K562 (cell line): ENCODE measurements around the gene MBD2. TPM values are rescaled to one million over a fixed set of nuclear protein-coding genes. Genes with fewer than 3 reads are reported as not detected.

Source experiments
- polyA plus RNA-seq, 8 experiments: library from polyadenylated mRNA; depleted of rRNA in 4 of 8; stranded (reverse) in 5 of 8; unstranded in 3 of 8; fragments of >200 nt; fragmentation: Nextera tagmentation in 2 of 8; fragmentation: Illumina TruSeq in 1 of 8; extraction: Ambion mirVana in 2 of 8; extraction: Trizol in 1 of 8; gene quantifications; 2 replicates each; pipeline versions ENCODE4 v1.2.1 to v1.2.3, GENCODE V29; 2011 to 2014; ENCODE audit warnings: inconsistent platforms in 1 of 8, missing spikeins in 1 of 8
- small RNA-seq: library from RNA; depleted of rRNA; stranded (forward); fragments of <200 nt; gene quantifications from one replicate; pipeline ENCODE3, GENCODE V24; 2014
- total RNA-seq, 7 experiments: library from RNA; depleted of rRNA in 6 of 7; stranded (reverse); fragments of >200 nt in 6 of 7; fragmentation: Illumina TruSeq in 2 of 7; extraction: Trizol in 2 of 7; gene quantifications; 2 replicates each; pipeline versions ENCODE4 v1.2.1 to v1.2.3, GENCODE V29; 2011 to 2021; ENCODE audit warnings: low replicate concordance in 1 of 7

Gene MBD2
- total and polyA plus RNA-seq, 9 of the 15 experiments (the other 6 are each of a cell fraction or from before 2014, with no cell fraction given), result 4.4 to 40.2 (median 13.9) TPM

Small RNAs within 50 kb of the gene (small RNA-seq; reads per million reads assigned to genes)
- gene SNORA37, result 3.2 reads per million, percentile 88 among the genes with 10 or more reads in this experiment

Other genes with a start within 250 kb of the MBD2 start
- 4.4 and 6.0 TPM in 2 replicates for gene POLI, start 44.8 kb upstream of the MBD2 start, total RNA-seq (2014; rRNA removed)
- gene POLI, start 44.8 kb upstream of the MBD2 start, total RNA-seq (2014; rRNA removed; fragmentation: Illumina TruSeq; extraction: Trizol), result 6.6 and 8.4 TPM in 2 replicates
- 5.1 and 7.2 TPM in 2 replicates for gene POLI, start 44.8 kb upstream of the MBD2 start, total RNA-seq (2015; rRNA removed; fragmentation: Illumina TruSeq; extraction: Trizol)
- gene POLI, start 44.8 kb upstream of the MBD2 start, total RNA-seq (2021), result 6.5 and 7.0 TPM in 2 replicates
- 13.1 and 13.2 TPM in 2 replicates for gene POLI, start 44.8 kb upstream of the MBD2 start, polyA plus RNA-seq (2011; rRNA removed)
- 5.8 and 6.0 TPM in 2 replicates for gene POLI, start 44.8 kb upstream of the MBD2 start, polyA plus RNA-seq (2014; fragmentation: Illumina TruSeq; extraction: Trizol)
- gene POLI, start 44.8 kb upstream of the MBD2 start, polyA plus RNA-seq (2014; fragmentation: Nextera tagmentation; extraction: Ambion mirVana), result 1 to 10 TPM; 3.2 to 4.1 TPM
- gene POLI, start 44.8 kb upstream of the MBD2 start, polyA plus RNA-seq (2014; rRNA removed), result 9.0 and 9.1 TPM in 2 replicates
- gene STARD6, start 133.2 kb upstream of the MBD2 start, total RNA-seq (2014; rRNA removed), result not detected in 2 replicates
- not detected in 2 replicates for gene STARD6, start 133.2 kb upstream of the MBD2 start, total RNA-seq (2014; rRNA removed; fragmentation: Illumina TruSeq; extraction: Trizol)
- not detected in 2 replicates for gene STARD6, start 133.2 kb upstream of the MBD2 start, total RNA-seq (2015; rRNA removed; fragmentation: Illumina TruSeq; extraction: Trizol)
- gene STARD6, start 133.2 kb upstream of the MBD2 start, total RNA-seq (2021), result not detected in 2 replicates
- not detected in 2 replicates for gene STARD6, start 133.2 kb upstream of the MBD2 start, polyA plus RNA-seq (2011; rRNA removed)
- gene STARD6, start 133.2 kb upstream of the MBD2 start, polyA plus RNA-seq (2014; fragmentation: Illumina TruSeq; extraction: Trizol), result not detected in 2 replicates
- gene STARD6, start 133.2 kb upstream of the MBD2 start, polyA plus RNA-seq (2014; fragmentation: Nextera tagmentation; extraction: Ambion mirVana), result under 1 TPM; 0.11 to 0.15 TPM
- not detected in 2 replicates for gene STARD6, start 133.2 kb upstream of the MBD2 start, polyA plus RNA-seq (2014; rRNA removed)
- gene C18orf54, start 133.2 kb upstream of the MBD2 start, total RNA-seq (2014; rRNA removed), result 3.0 and 3.9 TPM in 2 replicates
- gene C18orf54, start 133.2 kb upstream of the MBD2 start, total RNA-seq (2014; rRNA removed; fragmentation: Illumina TruSeq; extraction: Trizol), result 5.0 and 5.6 TPM in 2 replicates
- gene C18orf54, start 133.2 kb upstream of the MBD2 start, total RNA-seq (2015; rRNA removed; fragmentation: Illumina TruSeq; extraction: Trizol), result 3.8 and 4.3 TPM in 2 replicates
- gene C18orf54, start 133.2 kb upstream of the MBD2 start, total RNA-seq (2021), result 8.3 and 8.7 TPM in 2 replicates
- 5.0 and 6.3 TPM in 2 replicates for gene C18orf54, start 133.2 kb upstream of the MBD2 start, polyA plus RNA-seq (2011; rRNA removed)
- 5.1 and 6.7 TPM in 2 replicates for gene C18orf54, start 133.2 kb upstream of the MBD2 start, polyA plus RNA-seq (2014; fragmentation: Illumina TruSeq; extraction: Trizol)
- 1 to 10 TPM; 3.2 to 3.9 TPM for gene C18orf54, start 133.2 kb upstream of the MBD2 start, polyA plus RNA-seq (2014; fragmentation: Nextera tagmentation; extraction: Ambion mirVana)
- 2.9 and 3.0 TPM in 2 replicates for gene C18orf54, start 133.2 kb upstream of the MBD2 start, polyA plus RNA-seq (2014; rRNA removed)